HG03175 (cell line): ENCODE results near the gene MET.

Experiments used
- ATAC-seq: cut with Tn5 transposase; IDR thresholded peaks from one replicate; pipeline ENCODE4 v1.9.1; 2021; ENCODE audit warnings: mild to moderate bottlenecking, moderate library complexity; ENCODE audit not compliant: unreplicated experiment

MET gene

DNA sequence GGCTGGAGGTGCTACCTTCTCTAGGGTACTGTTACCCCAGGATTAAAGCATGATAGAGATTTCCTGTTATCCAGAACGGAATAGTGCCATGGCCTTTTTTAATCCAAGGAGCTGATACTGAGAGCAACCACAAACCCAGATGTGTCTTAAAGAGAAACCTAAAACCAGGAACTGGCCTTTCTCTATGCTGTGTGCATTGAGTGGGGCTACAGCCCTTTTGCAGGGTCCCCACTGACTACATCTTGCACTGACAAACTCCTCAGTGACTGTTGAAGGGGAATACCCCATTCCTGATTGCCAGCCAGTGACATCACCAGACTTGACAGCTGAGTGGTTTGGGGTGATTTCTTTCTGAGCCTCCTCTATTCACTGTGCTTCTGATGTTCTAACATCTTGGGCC is 108.5 kb downstream of the MET start:
- no peak for ATAC-seq

DNA sequence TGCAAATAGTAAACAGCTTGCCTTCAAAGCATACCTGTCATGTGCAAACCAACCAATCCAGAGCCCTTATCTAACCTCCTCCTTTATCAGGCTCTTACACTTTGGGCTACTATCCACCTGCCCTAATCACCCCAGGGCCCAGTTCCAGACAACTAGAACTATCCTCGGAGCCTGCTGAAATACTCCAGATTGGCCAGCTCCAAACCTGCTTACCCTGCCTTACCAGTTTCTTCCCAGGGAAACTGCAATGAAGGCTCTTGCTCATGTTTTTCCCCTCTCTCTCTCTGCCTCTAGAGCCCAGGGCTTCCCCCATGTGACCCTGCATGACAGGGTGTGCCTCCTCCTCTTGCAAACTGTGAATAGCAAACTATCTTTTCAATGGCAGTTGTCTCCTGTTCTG is 109.0 kb downstream of the MET start:
- ATAC-seq, result no peak

- ATAC-seq, result no peak
These were observed 109.6 kb downstream of the MET start for GRCh38 chr7:116781584-116781983.

DNA sequence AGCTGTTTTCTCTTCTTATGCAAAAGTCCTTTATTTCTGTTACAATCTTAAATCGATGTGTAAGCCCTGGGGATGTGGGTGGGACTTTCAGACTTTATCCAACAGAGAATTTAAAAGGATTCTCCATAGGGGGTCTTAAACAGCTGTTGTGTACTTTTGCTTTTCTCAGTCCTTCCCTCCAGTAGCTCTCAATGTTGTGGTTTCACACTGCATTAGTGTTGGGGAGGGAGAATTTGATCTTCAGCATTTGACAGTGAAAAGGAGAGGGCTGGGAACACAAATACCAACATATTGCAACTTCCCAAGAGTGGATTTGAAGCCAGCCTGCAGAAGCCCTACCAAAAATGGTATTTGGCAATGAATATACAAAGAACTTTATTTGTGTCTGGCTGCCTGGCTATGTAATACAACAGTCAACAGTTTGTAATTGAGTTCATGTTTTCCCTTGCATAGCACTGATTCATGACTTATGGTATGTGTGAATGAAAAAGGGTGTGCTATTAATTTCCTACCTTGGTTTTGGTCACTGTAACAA is 110.2 kb downstream of the MET start:
- ATAC-seq, result no peak

DNA sequence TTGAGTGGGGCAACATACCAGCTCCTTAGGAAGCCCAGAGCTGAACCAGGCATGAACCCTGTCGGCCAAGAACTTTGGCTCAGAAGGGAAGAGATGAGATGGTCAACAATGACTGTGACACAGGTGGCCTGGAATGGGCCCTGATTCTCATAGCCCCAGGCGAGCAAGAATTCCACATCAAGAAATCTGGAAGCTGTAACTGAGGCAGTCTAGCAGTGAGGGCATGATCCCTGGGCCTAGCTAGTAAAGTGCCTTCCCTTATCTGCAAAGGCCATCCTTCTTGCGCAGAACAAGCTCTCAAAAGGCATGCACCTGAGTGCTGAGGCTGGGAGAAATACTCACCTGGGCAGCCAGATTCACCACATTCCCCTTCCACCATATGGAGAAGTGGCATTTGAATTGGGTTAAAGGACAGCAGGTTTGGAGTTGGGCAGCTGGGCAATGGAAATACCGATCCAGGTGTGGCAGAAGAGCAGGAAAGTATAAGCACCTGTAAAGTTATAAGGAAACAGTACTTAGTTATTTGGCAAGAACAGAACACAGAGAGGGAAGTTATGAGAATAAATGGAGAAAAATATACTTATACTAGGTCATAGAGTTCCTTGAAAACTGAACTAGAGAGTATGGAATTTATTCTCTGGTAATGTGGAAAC is 111.8 kb downstream of the MET start:
- no peak for ATAC-seq

GRCh38 chr7:116784647-116785046 is 112.7 kb downstream of the MET start:
- no peak for ATAC-seq

GRCh38 chr7:116785843-116786242 is 113.8 kb downstream of the MET start:
- no peak for ATAC-seq

- peak; percentile 99 for ATAC-seq
These were observed 114.9 kb downstream of the MET start for GRCh38 chr7:116786791-116787443.

- no peak for ATAC-seq
These were observed 115.9 kb downstream of the MET start for GRCh38 chr7:116787881-116788280.

- ATAC-seq, result no peak
These were observed 116.7 kb downstream of the MET start for GRCh38 chr7:116788572-116789197.

DNA sequence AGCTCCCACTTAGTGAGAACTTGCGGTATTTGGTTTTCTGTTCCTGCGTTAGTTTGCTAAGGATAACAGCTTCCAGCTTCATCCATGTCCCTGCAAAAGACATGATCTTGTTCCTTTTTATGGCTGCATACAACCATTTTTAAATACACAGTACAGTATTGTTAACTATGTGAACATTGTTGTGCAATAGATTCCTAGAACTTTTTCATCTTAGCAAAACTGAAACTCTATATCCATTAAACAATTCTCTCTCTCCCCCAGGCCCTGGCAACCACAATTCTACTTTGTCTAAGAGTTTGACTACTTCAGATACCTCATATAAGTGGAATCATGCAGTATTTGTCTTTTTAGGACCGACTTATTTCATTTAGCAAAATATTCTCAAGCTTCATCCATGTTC is 118.0 kb downstream of the MET start:
- no peak for ATAC-seq

- no peak for ATAC-seq
These were observed 120.8 kb downstream of the MET start for GRCh38 chr7:116792813-116793212.

- ATAC-seq, result no peak
These were observed 121.9 kb downstream of the MET start for GRCh38 chr7:116793795-116794340.

DNA sequence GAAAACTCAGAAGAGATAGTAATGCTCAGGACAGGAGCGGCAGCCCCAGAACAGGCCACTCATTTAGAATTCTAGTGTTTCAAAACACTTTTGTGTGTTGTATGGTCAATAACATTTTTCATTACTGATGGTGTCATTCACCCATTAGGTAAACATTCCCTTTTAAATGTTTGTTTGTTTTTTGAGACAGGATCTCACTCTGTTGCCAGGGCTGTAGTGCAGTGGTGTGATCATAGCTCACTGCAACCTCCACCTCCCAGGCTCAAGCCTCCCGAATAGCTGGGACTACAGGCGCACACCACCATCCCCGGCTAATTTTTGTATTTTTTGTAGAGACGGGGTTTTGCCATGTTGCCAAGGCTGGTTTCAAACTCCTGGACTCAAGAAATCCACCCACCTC is 124.5 kb downstream of the MET start:
- ATAC-seq, result no peak

DNA sequence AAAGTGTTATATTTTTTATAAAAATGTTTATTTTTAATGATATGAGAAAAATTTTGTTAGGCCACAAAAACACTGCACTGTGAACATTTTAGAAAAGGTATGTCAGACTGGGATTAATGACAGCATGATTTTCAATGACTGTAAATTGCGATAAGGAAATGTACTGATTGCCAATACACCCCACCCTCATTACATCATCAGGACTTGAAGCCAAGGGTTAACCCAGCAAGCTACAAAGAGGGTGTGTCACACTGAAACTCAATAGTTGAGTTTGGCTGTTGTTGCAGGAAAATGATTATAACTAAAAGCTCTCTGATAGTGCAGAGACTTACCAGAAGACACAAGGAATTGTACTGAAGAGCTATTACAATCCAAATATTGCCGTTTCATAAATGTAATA is 125.6 kb downstream of the MET start:
- no peak for ATAC-seq

DNA sequence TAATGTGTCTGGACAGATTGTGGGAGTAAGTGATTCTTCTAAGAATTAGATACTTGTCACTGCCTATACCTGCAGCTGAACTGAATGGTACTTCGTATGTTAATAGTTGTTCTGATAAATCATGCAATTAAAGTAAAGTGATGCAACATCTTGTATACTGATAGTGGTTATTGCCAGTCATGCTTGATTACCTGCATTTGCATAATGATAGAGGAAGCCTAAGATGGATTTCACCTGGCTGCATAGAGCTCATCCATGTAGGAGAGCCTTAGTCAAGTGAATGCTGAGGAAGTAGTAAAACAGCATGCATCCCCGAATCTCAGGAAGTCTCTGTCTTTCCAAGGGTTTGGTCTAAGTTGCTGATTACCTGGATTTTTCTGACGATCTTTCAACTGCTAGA is 126.2 kb downstream of the MET start:
- ATAC-seq, result no peak

GRCh38 chr7:116799916-116800315 is 127.9 kb downstream of the MET start:
- no peak for ATAC-seq

DNA sequence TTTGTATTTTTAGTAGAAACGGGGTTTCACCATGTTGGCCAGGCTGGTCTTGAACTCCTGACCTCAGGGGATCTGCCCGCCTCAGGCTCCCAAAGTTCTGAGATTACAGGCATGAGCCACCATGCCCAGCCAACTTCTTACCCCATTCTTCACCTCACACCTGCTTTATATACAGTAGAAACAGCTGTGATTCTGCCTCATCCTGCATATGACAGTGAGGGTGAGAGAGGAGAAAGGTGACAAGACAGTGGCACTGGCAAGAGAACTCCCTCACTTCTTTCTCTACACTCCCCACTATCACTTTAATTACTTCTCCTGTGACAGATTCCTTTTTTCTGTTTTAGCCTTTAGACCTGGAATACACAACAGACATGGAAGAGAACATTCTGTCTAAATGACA is 128.6 kb downstream of the MET start:
- ATAC-seq, result no peak

DNA sequence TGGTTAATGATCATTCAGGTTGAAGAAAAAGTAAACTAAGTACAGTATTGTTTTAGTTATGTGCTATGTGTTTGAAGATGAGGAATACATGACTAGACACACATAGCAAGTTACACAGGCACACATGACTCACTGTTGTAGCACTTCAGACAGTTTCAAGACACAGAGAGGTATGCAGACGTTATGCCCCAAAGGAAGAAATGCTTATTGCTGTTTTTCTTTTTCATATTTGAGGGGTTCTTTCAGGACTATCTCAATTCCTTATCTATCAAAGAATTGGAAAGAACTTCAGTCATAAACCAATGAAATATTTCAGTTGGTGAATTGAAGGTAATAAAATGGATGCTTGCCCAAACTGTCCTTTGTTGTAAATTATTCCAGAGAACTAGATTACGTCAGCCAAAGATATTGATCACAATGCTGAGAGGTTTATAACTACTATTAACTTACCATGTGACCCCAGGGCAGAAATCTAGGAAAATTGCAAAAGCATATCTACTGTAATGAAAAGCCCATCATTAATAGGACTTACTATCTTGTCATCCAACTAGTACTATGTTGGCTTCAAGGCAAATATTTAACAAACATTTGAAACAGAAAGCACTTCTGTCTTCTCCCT is 129.2 kb downstream of the MET start:
- no peak for ATAC-seq

DNA sequence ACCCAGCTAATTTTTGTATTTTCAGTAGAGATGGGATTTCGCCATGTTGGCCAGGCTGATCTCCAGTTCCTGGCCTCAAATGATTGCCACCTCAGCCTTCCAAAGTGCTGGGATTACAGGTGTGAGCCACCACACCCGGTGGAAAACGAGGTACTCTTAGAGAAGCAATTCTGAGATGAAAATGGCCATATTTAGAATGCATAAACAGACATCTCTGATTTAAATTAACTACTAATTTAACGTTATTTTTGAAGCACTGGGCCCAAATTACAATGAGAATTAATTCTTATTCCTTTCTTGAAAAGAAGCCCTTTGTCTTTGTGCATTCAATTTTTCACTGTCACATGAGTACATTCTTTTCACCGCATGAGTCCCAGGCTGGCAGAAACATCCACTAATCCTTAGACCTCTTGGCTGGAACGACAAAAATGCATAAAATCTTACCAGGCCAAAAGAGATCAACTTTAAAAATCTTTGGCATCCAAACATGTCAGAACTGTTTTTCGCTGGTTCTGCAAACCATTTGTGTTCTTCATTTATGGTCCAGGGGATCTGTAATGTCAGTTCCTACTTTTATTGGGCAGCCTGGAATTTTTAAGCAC is 130.2 kb downstream of the MET start:
- ATAC-seq, result no peak

DNA sequence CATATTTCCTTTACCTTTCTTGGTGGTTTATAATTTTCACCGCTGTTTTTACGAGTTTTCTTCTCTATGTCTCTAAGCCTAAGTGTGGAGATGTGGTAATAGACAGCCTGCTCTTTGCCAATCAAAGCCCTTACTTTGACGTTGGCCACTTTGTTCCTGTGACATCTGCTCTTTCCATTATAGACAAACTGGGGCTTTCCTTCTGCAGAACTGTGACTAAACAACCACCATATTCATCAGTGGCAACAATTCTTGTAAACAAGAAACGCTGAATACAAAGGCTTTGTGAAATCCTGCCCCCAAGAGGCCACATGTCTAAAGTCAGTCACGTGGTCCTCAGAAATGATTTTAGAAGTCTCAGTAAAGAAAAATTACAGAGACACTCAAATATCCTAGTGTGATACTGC is 130.8 kb downstream of the MET start:
- ATAC-seq, result peak; percentile 80
